GM18867 (cell line): ENCODE data around the gene TOP3B.
"Not testable (repeated sequence)": the region's sequence is repeated elsewhere in the genome, so short reads cannot be mapped to it uniquely, and the experiment has no call there.

Experiments used
- ATAC-seq: cut with Tn5 transposase; IDR thresholded peaks from one replicate; pipeline ENCODE4 v1.9.1; 2021; ENCODE audit warnings: mild to moderate bottlenecking, moderate library complexity; ENCODE audit not compliant: unreplicated experiment

The TOP3B gene

DNA sequence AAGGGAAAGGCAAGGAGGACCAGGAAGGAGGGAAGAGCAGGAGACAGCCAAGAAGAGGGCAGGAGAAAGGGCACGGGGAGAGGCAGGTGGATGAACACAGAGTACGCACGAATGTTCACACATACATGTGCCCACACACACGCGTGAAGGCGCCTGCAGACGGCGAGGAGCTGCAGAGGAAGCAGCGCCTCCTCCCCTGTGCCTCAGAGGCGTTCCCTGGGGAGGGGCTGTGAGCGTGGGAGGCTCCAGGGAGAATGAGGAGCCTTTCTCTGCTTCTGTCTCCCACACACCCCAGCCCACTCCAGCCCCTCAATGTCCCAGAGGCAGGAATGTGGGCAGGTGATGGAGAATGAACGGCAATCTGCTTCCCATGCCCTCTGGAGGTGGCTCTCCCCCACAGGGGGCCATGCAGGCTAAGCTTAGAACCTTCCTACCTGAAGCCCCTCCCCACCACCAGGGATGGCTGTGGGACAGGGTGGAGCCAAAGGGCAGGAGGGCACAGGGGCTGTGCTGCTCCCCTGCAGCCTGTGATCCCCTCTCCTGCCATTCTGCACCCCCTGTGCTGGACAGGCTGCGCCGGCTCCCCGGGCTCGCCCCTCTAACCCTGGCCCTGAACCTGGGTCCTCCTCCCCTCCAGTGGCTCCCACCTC is 55.3 kb downstream of the TOP3B start:
- no peak for ATAC-seq

- no peak for ATAC-seq
Observed at GRCh38 chr22:21926728-21927127, 55.9 kb downstream of the TOP3B start.

GRCh38 chr22:21923163-21923561 is 59.4 kb downstream of the TOP3B start:
- no peak for ATAC-seq

GRCh38 chr22:21922370-21923162 is 60.0 kb downstream of the TOP3B start:
- no peak for ATAC-seq

- no peak for ATAC-seq
Observed at GRCh38 chr22:21921729-21922128, 60.9 kb downstream of the TOP3B start.

DNA sequence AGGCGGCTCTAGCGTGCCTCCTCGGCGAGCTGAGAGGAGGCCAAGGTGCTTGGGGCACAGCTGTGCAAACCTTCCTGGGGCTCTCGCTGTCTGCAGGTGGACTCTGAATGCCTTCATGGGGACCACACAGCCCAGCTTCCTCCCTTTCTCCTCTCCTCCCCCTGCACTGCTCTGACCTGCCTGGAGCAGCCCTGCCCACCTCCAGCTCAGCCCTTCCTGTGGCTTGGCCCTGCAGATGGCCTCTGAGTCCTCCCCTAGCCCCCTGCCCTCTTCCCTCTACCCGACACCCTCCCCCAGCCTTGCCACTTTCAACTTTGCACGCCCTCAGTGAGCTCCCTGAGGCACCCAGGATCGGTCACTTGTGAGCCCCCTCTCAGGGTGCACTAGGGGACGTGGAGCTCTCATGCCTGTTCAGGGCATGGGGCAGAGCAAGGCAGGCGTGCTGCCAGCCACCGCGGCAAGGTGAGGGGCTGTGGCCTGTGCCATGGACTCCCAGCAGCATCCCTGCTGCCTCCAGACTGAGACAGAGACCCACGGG is 61.3 kb downstream of the TOP3B start:
- ATAC-seq = no peak

DNA sequence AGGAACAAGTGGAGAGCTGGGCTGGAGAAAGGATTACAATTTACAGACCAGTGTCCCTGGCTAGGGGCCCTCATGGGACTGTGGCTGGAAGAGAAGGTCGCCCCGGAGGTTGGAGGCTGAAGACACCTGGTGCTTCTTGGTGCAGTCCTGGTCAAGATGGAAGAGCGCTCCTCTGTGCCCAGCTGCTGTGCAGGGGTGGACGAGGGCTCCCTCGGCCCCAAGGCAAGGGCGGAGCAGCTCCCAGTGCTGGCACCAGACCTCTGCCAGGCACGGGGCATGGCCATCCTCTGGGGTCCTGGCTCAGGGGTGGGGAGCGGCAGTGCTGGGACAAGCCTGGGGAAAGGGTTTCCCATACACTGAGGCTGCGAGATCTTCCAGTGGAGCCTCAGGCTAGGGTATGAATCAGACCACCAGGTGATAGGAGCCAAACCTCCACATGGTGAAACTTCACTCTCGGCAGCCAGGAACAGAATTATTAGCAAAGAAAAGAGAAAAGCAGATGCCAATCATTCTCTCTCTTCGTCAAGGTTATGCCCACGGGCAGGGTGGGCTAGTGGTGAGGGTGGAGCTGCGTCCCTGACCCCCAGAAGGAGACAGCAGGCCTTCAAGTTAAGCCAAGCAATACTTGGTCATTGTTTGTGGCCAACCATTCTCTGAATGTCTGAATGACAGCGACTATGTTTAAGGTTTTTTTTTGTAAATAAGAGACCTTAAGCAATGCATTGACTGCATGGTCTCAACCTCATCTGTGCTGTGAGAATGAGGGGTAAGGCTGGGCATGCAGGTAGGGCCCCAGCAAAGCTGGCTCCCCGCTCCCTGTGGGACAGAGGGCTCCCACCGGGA is 62.0 kb downstream of the TOP3B start:
- no peak for ATAC-seq

DNA sequence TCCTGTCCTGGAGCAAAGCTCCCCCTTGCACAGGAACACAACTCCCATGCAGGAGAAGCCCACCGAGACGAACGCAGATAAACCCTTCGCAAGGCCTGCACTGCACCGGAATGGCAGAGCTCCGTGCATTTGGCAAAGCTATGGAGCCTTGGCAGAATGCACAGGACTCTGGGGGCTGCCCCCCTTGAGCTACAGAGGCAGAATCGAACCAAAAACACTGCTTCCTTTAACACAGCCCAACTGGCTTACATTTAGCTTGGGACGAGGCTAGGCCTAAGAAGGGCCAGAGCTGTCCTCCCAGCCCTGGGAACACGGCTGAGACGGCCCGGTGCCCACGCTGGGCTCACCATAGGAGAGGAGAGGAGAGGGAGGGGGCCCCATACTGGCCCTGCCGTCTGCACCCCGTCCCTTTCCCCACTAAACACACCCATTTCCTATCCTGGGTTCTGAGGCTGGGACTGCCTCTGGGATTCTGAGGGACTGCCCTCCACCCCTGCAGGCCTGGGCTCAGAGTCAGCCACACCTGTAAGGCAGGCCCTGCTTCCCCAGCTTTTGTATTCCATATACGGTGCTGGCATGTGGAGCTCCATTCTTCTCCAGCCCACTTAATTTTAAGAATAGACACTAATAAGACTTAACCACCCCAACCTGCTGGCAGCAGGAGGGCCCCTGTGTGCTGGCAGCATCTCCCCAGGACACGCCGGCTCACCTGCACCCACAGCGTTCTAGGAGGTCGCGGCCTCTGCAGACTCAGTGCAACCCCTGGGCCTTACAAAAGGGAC is 62.9 kb downstream of the TOP3B start:
- ATAC-seq = no peak

GRCh38 chr22:21918466-21919185 is 64.0 kb downstream of the TOP3B start:
- no peak for ATAC-seq

- no peak for ATAC-seq
Observed at GRCh38 chr22:21917959-21918261, 64.7 kb downstream of the TOP3B start.

- ATAC-seq = no peak
Observed at GRCh38 chr22:21917181-21917958, 65.2 kb downstream of the TOP3B start.

DNA sequence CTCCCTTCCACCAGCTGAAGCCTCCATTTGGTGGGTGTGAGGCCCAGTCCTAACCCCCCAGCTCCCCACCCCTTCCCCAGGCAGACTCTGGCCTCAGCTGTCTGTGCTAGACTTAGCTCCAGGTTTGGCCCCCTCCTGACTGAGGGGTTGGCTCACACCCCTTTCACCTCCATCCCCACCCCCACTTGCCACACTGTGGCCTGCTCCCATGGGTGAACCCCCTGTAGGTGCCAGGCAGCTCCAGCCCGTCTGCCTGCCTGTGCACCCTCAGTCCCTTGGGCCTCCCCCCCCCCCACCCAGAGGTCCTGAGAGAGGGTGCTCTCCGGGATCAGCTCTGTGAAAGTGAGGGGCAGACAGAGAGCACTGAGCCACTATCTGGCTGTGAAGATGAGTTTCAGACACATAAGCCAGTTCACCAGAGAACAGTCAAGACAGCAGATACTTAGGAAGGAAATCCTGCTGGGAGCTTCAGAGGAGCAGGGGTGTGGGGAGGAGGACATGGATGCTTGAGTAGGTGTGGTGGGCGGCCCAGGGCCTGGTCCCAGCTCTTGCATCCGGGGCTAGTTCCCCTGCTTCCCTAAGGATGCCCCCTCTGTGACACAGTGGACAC is 66.2 kb downstream of the TOP3B start:
- ATAC-seq = no peak

DNA sequence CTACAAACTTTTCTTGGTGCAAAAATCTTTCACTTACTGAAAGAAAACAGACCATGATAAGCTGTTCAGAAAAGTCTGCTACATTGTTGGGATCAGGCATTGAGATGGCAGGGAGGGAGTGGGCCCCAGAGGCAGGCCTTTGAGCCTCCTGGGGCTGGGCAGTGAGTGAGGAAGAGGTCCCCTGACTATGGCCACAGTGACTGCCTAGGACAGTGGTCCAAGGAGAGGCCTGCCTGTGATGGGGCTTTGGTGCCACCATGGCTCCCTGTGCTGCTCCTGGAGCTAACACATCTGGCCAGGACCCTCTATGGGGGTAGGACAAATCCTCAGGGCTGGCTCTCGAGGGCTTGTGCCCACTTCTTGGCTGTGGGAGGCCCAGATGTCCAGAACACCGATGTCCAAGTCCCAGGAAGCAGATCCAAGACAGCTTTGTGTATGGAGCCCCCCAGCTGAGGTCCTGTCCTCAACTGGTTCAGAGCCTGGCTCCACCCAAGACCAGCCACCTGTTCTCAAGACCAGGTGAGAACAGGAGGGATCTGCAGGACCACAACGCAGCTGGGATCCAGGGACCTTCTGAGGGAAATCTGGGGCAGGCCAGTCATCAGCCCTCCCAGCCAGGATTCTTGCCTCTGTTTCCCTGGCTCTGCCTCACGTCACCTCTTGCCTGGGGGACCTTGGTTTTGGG is 66.8 kb downstream of the TOP3B start:
- ATAC-seq = no peak

DNA sequence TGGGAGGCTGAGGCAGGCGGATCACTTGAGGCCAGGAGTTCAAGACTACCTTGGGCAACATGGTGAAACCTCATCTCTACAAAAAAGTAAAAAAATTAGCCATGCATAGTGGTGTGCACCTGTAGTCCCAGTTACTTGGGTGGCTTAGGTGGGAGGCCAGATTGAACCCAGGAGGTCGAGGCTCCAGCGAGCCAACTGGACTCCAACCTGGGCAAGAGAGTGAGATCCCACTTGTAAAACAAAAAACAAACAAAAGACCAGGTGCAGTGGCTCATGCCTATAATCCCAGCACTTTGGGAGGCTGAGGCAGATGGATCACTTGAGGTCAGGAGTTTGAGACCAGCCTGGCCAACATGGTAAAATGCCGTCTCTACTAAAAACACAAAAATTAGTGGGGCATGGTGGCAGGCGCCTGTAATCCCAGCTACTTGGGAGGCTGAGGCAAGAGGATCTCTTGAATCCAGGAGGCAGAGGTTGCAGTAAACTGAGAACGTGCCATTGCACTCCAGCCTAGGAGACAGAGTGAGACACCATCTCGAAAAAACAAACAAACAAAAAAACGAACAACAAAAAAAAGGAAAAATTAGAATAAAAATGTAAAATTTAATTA is 68.4 kb downstream of the TOP3B start:
- not testable (repeated sequence) for ATAC-seq

- ATAC-seq = not testable (repeated sequence)
Observed at GRCh38 chr22:21910367-21910766, 72.2 kb downstream of the TOP3B start.

GRCh38 chr22:21909871-21910270 is 72.7 kb downstream of the TOP3B start:
- no peak for ATAC-seq

DNA sequence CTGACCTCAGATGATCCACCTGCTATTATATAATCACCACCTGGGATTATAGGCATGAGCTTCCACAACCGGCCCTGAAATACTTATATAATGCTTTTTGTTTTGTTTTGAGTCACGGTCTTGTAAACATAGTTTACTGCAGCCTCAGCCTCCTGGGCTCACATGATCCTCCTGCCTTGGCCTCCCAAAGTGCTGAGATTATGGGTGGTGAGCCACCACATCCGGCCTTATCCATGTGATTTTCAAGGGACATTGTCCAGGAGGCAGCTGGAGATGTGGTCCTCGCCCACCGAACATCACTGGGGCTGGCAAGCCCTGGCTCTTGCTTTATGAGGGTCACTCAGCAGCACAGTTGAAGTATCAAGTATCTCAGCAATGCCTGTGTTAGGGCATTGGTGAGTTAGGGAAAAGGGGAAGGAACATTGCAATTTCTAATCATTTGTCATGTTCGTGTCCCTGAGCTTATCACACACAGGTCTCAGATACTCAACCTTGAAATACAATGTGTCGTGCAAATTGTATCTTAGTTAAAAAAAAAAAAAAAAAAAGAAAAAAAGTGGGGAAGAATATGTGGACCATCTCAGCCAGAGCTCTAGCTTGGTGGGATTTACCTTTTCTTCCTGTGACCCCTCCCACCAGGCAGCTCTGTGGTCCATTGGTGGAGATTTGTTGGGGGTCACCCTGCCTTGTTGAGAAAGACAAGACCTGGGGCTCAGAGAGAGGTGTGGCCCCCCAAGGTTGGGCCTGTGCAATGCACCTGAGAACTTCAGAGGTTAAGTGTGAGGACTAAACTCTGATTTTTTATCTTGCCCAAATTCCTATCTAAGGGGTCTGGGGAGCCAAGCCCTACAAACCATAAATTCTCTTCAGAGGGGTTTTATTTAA is 74.7 kb downstream of the TOP3B start:
- no peak for ATAC-seq
